Subcutaneous adipose tissue (tissue), 4 donors: ENCODE results near the gene TRIM4. TPM values are rescaled to one million over a fixed set of nuclear protein-coding genes. Genes with fewer than 3 reads are reported as not detected.

ENCODE experiments used
- CTCF ChIP-seq: fragments of 450-650 bp; IDR thresholded peaks from one replicate; pipeline ENCODE4 v1.5.1; 2016; ENCODE audit warnings: low read depth, mild to moderate bottlenecking, control low read depth, antibody characterized with exemption, moderate library complexity
- total RNA-seq, 4 donors: library from RNA; depleted of rRNA; stranded (reverse); fragments of >200 nt; gene quantifications; one replicate each; pipeline ENCODE4 v1.1.0, GENCODE V29; 2016

The TRIM4 gene
- 10 to 100 TPM; 33.5 to 50.5 (median 42.0) TPM for total RNA-seq

- no peak for TF ChIP-seq CTCF
Observed at GRCh38 chr7:99918959-99919813, at the start of gene TRIM4. Gene TRIM4, minus strand, starts transcription at chr7:99919530. Its CDS starts 129 bp downstream, at chr7:99919401.

- no peak for TF ChIP-seq CTCF
Observed at GRCh38 chr7:99958564-99959227, 39.4 kb upstream of the TRIM4 start.

- no peak for TF ChIP-seq CTCF
Observed at GRCh38 chr7:99955247-99955646, 35.9 kb upstream of the TRIM4 start.

- no peak for TF ChIP-seq CTCF
Observed at GRCh38 chr7:99953649-99954048, 34.3 kb upstream of the TRIM4 start.

- TF ChIP-seq CTCF = no peak
Observed at GRCh38 chr7:99949645-99950228, 30.4 kb upstream of the TRIM4 start.

GRCh38 chr7:99947608-99948007 lies 28.3 kb upstream of the TRIM4 start:
- TF ChIP-seq CTCF = no peak

GRCh38 chr7:99944497-99945070 lies 25.3 kb upstream of the TRIM4 start:
- no peak for TF ChIP-seq CTCF
